ACHN (cell line): Measurements from ENCODE around the gene FLT3.

Experiments
- DNase-seq: peaks from one replicate; pipeline ENCODE4 v3.0.0-alpha.2; 2015
- in situ Hi-C: cut with HindIII; loops from 2 replicates; pipeline ENCODE4 v1.10.0; 2017; ENCODE audit warnings: low sequenced_read_pairs, low pct_ligation_motif_present, low pct_unique_long_range_greater_than_20kb

The FLT3 gene

GRCh38 chr13:27955014-27955591, 145.3 kb downstream of the FLT3 start:
- in situ Hi-C loops = no loop called here

GRCh38 chr13:27954406-27954851, 145.9 kb downstream of the FLT3 start:
- in situ Hi-C loops = no loop called here
- DNase-seq = no peak

More at GRCh38 chr13:27955014-27955591, 145.3 kb downstream of the FLT3 start:
- no peak for DNase-seq

DNA sequence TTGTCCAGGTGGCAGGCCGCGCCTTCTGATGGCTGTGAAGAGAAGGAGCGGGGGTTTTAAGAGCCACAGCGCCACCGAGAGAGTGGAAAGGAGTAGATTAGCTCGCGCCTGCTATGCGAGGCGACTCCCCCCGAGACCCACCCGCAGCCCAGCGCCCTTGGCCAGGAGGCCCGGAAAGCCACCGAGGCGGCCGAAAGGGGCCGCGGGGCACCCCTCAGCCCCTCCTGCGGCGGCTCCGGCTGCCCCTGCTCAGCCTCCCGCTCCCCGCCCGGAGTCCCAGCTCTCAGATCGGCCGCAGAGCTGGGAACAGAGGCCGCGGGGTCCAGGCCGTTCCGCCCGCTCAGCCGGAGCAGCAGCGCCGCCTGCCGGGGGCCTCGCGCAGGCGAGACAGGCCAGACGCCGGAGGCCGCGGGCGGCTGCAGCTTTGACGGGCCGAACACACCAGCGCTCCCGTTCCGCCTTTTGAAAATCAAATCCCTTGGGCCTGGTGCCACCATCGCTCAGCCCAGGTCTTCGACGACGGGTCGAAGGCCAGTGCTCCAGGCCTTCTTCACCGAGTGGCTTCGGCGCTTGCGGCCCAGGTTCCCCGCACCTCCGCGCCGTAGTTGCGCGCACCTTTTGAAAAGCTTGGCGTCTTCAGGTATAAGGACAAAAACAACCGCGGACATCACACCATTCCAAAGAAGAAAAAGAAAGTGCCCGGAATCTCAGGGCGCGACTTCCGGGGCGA, 146.5 kb downstream of the FLT3 start:
- in situ Hi-C loops = no loop called here

More for the DNA sequence above, 146.5 kb downstream of the FLT3 start:
- peak; percentile 72 for DNase-seq
